Measurements from ENCODE around the gene ZNF865. TPM values are rescaled to one million over a fixed set of nuclear protein-coding genes. Genes with fewer than 3 reads are reported as not detected.
"Not testable (repeated sequence)": the region's sequence is repeated elsewhere in the genome, so short reads cannot be mapped to it uniquely, and the experiment has no call there.

The ZNF865 gene
- 15.8 and 16.8 TPM in 2 replicates for total RNA-seq

DNA sequence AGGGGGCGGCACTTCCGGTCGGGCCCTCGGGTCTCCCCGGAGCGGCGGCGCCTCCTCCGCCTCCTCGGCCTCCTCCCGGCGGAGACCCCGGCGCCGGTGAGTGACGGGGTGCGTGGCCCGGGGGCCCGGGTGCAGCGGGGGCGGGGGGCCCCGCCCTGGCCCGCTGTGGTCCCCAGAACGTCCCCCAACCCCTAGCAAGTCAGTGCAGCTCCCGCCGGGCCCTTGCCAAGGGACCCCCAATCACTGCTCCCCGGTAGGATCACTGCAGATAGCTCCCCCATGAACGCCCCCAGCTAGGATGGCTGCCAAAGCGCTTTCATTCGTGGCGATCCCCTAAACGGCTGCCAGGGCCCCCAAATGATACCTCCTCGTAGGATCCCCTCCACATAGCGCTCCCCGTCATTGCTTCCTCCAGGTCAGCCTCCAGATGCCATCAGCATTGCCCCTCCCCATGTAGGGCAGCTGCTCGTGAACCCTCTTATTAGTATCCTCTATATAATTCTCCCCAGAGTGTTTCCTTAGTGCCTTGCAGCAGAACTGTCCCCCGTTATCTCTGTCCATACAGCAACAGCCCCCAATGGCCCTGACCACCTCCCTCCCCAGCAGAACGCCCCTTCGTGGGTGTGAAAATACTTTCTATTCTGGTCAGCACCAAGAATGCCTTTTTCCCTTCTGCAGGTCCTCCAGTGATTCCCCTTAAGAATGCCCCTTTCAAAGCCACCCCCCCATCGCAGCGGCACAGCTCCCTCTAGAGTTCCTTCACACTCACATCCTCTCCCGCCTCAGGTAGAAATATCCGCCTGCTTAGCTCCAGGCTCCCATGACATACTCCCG, at the start of gene ZNF865:
TSS of gene ZNF865 (plus strand) at position 11 of the 834 bp plus-strand sequence. CDS start 7,972 bp downstream, outside the sequence.
- intact Hi-C loops (cut with micrococcal nuclease), result loop anchor here (1.0 to 10.0 kb wide), 11 partner anchors 8 to 1741 kb away; partner anchors contain the start of genes ISOC2, MYADM, PRPF31 and TFPT

DNA sequence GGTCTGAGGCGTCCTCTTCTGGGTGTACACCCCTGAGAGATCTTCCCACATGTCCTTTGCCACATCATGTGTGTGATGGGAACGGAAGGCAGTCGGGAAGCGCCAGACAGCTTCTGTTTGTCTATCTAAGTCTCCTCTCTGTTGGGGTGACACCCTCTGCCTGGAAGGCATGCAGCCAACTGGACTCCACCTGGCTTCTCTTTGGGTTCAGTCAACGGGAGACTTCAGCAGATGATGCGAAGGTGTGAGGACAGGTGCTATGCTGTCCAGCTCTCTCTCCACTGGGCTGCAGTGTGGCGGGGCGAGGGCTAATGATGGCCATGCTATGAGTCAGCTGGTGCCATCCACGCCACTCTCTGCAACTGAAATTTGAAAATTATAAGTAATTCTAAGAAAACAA, 45.8 kb upstream of the ZNF865 start:
- intact Hi-C loops (cut with micrococcal nuclease), result no loop called here

DNA sequence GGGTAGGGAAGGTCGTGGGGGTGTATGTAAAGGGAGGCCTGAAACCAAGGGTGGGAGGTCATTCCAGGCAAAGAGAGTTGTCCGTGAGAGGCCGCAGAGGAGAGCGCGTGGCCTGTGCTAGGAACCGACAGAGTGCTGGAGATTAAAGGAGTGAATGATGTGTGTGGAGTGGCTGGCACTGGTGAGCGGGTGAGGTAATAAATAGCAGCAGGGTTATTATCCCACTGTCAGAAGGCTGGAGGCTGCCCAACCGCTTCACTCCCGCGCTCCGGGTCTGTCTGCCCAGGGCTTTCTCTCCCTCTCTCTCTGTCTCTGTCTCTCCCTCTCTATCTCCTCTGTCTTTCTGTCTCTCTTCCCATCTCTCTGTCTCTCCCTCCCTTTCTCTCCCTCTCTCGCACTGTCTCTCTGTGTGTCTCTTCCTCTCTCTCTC, 42.2 kb upstream of the ZNF865 start:
- intact Hi-C loops (cut with micrococcal nuclease), result no loop called here

DNA sequence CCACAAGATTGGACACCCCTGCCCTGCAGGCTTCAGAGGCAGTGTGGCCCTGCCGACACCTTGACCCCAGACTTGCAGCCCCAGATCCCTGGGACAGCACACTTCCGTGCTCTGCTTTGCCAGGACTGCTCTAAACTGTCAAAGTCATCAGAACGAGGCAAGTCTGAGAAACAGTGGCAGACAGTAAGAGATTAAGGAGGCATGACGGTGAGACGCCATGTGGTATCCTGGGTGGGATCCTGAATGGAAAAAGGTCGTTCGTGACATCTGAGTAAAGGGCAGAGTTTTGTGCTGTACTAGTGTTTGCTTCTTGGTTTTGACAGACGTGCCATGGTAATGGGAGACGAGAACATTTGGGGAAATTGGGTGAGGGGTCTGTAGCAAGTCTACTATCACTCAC, 38.6 kb upstream of the ZNF865 start:
- intact Hi-C loops (cut with micrococcal nuclease), result no loop called here

DNA sequence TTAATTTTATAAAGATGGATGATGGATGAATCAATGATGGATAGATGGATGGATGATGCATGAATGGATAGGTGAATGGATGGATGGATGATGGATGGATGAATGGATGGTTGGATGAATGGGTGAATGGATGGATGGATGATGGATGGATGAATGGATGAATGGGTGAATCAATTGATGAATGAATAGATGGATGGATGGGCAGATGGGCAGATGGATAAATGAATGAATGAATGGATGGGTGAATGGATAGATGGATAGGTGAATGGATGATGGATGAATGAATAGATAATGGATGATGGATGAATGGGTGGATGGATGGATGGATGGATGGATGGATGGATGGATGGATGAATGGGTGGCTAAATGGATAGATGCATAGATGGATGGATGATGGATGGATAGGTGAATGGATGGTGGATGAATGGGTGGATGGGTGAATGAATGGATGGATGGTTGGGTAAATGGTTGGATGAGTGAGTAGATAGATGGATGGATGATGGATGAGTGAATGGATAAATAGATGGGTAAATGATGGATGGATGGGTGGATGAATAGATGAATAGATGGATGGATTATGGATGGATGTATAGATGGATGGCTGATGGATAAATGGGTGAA, 37.6 kb upstream of the ZNF865 start:
- intact Hi-C loops (cut with micrococcal nuclease), result no loop called here

DNA sequence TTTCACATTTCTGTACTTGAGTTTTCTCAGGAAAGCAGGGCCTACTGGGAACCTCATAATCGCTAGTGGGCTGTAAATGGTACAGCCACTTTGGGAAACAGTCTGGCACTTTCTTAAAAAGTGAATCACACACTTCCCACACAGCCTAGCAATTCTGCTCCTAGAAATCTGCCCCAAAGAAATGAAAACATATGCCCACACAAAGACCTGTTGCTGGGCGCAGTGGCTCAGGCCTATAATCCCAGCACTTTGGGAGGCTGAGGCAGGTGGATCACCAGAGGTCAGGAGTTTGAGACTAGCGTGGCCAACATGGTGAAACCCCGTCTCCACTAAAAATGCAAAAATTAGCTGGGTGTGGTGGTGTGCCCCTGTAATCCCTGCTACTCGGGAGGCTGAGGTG, 36.0 kb upstream of the ZNF865 start:
- intact Hi-C loops (cut with micrococcal nuclease), result not testable (repeated sequence)

DNA sequence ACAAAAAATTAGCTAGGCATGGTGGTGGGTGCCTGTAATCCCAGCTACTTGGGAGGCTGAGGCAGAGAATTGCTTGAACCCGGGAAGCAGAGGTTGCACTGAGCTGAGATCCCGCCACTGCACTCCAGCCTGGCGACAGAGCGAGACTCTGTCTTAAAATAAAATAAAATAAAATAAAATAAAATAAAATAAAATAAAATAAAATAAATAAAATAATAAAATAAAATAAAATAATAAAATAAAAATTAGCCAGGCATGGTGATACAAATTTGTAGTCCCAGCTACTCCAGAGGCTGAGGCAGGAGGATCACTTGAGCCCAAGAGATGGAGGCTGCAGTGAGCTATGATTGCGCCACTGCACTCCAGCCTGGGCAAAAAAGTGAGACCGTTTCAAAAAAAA, 31.5 kb upstream of the ZNF865 start:
- intact Hi-C loops (cut with micrococcal nuclease), result not testable (repeated sequence)

DNA sequence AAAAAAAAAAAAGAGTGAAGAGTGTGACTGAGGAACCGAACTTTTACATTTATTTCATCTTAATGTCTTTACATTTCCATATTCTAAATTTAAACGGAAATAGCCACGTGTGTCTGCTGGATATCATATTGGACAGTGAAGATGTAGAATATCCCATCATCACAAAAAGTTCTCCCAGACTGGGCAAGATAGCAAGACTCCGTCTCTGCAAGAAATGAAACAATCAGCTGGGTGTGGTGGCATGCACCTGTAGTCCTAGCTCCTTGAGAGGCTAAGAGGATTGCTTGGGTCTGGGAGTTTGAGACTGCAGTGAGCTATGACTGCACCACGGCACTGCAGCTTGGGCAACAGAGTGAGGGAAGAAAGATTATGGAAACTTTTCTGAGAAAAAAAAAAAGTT, 28.7 kb upstream of the ZNF865 start:
- intact Hi-C loops (cut with micrococcal nuclease), result no loop called here

DNA sequence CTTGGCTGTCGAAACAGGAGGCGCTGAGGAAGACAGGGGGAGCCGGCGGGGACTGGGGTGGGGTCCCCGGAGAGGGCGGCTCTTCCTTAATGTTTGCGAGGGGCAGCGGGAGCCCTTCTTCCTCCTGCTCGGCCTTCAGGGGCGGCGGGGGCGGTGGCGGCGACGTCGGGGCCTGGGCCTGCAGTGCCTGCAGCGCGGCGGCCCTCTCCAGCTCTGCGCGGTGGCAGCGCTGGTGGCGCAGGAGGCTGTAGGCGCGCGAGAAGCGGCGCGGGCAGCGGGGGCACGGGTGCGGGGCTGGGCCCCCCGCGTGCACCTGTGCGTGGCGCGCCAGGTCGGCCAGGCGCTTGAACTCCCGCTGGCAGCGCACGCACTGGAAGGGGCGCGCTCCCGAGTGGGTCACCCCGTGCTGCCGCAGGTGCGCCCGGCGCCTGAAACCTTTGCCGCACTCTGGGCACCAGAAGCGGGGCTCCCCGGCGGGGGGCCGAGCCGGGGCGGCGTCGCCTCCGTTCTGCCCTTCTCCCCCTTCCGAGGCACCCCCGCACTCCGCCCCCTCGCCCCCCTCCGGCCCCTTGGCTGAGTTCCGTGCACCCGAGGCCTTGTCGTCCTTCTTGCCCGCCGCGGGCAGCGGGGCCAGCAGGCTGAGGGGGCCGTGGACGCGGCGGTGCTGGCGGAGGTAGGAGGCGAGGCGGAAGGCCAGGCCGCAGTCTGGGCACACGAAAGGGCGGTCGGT, 27.3 kb upstream of the ZNF865 start:
- intact Hi-C loops (cut with micrococcal nuclease), result no loop called here

DNA sequence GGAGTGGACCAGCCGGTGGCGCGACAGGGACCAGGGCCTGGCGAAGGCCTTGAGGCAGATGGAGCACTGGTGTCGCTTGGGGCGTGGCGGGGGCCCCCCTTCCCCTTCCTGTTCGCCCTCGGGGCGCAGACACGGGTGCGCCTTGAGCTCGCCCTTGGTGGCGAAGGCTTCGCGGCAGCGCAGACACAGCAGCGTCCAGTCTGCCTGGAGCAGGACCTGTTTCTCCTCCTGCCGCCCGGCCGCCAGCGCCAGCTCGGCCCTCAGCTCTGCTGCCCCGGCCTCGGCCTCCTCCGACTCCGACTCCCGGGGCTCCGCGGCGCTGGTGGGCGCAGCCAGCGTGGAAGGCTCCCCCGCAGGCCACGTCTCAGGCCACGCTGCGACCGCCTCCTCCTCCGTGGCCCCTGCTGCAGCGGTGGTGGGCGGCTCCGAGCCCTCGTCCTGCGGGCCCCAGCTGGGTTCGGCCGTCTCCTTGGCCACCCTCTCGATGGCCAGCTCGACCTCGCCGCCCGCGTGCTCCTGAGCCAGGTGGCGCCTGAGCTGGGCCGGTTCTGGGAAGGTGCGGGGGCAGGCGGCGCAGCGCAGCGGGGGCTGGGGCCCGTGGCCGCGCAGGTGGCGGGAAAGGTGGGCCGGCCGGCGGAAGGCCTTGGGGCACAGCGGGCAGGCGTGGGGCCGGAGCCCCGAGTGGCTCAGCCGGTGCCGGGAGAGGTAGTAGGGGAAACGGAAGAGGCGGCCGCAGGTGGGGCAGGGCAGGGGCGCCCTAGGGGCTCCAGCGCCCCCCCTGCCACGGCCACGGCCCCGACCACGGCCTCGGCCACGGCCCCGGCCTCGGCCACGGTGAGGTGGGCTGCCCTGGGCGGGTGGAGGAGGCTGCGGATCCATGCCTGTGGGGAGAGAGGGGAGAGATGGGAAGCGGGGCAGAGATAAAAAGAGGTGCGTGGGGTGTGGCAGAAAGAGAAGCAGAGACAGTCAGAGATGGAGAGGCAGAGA, 26.4 kb upstream of the ZNF865 start:
- intact Hi-C loops (cut with micrococcal nuclease), result no loop called here

DNA sequence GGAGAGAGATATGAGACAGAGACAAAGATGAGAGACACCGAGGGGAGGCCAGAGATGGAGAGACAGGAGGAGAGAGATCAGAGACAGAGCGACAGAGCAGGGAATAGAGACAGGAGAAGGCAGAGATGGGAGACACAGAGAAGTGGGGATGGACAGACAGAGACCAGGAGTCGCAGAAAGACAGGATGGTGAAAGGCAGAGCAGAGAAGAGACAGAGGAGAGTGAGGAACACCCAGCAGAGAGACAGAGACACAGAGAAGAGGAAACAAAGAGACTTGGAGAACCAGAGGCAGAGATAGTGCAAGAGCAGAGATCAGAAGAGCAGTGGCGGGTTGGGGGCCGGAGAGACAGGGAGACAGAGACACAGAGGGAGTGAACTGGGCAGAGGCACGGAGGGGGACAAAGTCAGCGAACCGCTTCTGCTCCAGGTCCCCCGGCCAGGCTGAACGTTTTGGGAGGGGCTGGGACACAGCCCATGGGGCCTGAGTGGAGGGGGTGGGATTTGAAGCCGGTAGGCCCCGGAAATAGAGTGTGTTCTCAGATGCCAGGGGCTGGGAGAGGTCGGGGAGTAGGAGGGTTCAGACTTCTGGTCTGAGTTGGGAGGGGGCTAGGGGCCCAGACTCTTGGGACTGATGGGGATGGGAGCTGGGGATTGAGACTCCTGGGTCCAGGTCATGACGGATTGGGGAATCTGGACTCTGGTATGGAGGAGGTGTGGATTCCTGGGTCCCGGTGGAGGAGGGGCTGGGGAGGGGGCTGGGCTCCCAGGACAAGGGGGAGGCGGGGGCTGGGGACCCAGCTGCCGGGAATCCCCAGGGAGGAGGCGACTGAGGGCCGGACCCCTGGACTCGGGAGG, 25.5 kb upstream of the ZNF865 start:
- intact Hi-C loops (cut with micrococcal nuclease), result loop anchor here (1.0 to 2.0 kb wide), 4 partner anchors 19 to 1115 kb away; partner anchors contain the start of genes FIZ1 and ZNF865

DNA sequence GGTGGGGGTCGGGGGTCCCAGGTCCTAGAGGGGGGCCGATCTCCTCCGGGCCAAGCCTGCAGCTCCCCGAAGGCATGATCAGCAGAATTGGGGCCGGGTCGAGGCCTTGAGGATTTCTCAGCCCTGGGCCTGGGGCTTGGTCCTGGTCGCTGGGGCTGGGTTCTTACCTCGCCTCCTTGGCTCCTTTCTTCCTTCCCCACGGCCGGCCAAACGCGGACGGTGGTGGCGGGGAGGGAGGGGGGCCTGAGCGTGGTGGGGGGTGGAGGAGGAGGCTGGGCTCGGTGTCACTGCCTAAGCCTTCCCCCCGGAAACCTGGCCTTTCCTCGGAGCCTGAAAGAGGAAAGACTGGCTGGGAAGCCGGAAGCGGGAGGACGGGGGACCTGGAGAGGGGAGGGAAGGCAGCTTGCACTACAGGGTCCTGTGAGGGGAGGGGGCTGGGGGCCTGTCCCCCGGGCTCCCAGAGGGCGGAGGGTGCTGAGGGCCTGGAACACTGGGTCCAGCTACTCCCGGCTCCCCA, 24.8 kb upstream of the ZNF865 start, which contains the start of gene ZNF579:
TSS of gene ZNF579 (minus strand) at position 221 of the 517 bp plus-strand sequence. CDS start 1,209 bp downstream, outside the sequence.
- intact Hi-C loops (cut with micrococcal nuclease), result loop anchor here (1.0 to 2.0 kb wide), 4 partner anchors 19 to 1116 kb away; partner anchors contain the start of genes FIZ1 and ZNF865

DNA sequence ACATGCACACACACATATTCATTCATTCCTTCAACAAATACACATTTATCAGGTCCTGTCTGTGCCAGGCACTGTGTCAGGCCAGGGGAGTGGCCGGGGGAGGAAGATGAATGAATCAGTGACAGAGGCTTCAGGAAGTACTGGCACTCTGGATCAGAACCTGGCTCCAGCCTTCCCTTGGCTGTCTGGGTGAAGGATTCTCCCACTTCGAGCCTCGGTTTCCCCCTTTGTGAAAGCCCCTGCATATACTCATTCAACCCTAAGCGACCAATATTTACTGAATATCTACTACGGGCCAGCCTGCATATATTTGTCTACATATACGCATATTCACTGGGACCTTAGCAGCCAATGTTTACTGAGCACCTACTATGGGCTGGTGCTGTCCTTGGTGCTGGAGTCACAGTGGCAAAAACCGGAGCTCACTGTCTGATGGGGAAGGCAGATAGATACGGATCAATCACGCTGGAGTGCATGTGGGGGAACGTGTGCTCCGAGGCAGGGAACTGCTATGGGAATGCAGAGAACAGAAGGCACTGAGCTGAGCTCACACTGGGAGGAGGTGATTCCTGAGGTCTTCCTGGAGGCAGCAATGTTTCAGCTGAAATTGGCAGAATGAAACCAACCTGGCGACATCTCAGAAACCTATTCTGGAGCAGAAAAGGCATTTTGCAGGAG, 24.2 kb upstream of the ZNF865 start:
- intact Hi-C loops (cut with micrococcal nuclease), result loop anchor here (2.0 kb wide), 2 partner anchors 54 to 1116 kb away; no protein-coding TSS in a partner anchor

DNA sequence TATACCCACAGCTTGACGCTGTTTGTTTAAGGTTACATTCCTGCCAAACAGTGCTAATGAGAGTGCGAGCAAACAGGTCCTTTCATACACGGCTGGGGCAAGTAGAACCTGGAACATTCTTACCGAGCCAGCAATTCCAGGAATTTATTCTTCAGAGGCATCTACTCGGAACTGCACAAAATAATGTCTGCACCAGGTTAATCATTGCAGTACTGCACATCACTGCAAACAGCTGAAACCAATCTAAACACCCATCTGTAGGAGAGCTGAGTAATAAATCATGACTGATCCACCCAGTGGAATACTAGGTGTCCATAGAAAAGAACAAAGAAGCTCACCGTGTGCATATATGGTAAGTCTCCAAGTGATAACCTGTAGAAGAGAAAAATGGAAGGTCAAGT, 23.6 kb upstream of the ZNF865 start:
- intact Hi-C loops (cut with micrococcal nuclease), result loop anchor here (2.0 kb wide), 2 partner anchors 53 to 1117 kb away; no protein-coding TSS in a partner anchor

DNA sequence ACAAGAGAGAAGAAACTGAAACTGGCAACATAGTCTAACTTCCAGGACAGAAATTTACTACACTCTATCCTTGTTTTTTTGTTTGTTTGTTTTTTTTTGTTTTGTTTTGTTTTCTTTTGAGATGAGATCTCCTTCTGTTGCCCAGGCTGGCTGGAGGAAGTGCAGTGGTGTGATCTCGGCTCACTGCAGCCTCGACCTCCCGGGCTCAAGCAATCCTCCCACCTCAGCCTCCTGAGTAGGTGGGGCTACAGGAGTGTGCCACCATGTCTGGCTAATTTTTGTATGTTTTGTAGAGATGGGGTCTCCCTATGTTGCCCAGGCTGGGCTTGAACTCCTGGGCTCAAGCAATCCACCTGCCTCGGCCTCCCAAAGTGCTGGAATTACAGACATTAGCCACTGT, 23.2 kb upstream of the ZNF865 start:
- intact Hi-C loops (cut with micrococcal nuclease), result not testable (repeated sequence)

DNA sequence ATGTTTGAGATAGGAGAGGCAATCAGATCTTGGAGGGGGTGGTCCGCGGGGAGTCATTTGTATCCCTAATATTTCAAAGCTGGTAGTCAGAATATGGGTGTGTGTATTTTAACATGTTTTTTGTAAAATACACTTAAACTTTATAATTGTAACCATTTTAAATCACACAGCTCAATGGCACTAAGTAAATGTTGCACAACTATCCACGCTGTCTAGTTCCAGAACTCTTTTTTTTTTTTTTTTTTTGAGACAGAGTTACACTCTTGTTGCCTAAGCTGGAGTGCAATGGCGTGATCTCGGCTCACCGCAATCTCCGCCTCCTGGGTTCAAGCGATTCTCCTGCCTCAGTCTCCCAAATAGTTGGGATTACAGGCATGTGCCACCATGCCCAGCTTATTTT, 21.6 kb upstream of the ZNF865 start:
- intact Hi-C loops (cut with micrococcal nuclease), result not testable (repeated sequence)

DNA sequence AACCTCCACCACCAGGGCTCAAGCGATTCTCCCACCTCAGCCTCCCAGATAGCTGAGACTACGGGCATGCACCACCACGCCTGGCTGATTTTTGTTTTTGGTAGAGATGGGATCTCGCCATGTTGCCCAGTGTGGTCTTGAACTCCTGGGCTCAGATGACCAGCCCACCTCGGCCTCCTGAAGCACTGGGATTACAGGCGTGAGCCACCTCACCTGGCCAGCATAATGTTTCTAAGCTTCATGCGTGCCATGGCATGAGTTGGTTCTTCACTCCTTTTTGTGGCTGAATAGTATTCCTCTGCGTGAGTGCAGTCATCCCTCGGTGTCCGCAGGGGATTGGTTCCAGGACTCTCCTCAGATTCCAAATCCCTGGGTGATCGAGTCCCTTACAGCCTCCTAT, 20.6 kb upstream of the ZNF865 start:
- intact Hi-C loops (cut with micrococcal nuclease), result no loop called here

DNA sequence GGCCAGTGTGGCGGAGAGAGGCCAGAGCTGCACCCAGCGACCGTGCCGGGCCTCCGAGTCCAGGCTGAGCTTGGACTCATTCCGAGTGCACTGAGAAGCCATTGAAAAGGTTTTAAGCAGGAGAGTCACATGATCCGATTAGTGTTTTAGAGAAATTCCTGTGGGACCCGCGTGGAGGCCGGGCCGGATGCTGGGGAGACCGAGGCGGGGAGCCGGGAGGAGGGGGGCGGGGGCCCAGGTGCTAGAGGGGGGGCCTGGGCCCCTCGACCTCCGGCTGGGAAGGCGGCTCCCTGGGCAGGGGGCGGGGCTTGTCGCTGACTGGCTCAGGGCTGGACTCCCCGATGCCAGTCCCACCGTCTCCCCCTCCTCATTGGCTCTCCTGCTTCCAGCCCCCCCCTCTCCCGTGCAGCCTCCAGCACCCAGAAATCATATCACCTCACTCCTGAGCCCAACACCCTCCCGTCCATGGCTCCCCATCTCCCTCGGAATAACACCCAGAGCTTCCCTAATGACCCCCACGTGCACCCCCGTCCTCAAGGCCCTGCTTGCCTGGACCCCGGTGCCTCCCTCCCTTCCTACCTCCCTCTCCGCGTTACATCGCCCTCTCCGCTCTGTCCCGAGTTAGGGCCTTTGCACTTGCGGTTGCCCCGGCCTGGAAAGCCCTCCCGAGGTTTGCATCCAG, 19.6 kb upstream of the ZNF865 start:
- intact Hi-C loops (cut with micrococcal nuclease), result no loop called here
